Activated naive CD4-positive, alpha-beta T cell treated with anti-CD3 and anti-CD28 coated beads for 36 hours (primary cell): ENCODE results near the gene CPA1. TPM values are rescaled to one million over a fixed set of nuclear protein-coding genes. Genes with fewer than 3 reads are reported as not detected.

Source experiments
- CTCF ChIA-PET: fragments of 350-600 bp; sonication (Branson Sonifier 250); formaldehyde crosslinking; loops from one replicate; lab custom pipeline; 2021; ENCODE audit warnings: antibody characterized with exemption; lab: Charles Lee
- DNase-seq: peaks from one replicate; pipeline ENCODE4 v3.0.0-alpha.2; 2020
- H3K27ac Mint-ChIP-seq: one replicate; pipeline ENCODE4 v1.8.0; 2021; ENCODE audit warnings: mild to moderate bottlenecking, mixed read lengths
- H3K27me3 Mint-ChIP-seq: one replicate; pipeline ENCODE4 v1.8.0; 2021; ENCODE audit warnings: low read depth, mixed read lengths
- H3K36me3 Mint-ChIP-seq: one replicate; pipeline ENCODE4 v1.8.0; 2021; ENCODE audit warnings: low read depth, mixed read lengths
- H3K4me1 Mint-ChIP-seq: one replicate; pipeline ENCODE4 v1.8.0; 2021; ENCODE audit warnings: low read depth, mixed read lengths
- H3K4me3 Mint-ChIP-seq: one replicate; pipeline ENCODE4 v1.8.0; 2021; ENCODE audit warnings: mild to moderate bottlenecking, moderate library complexity, mixed read lengths
- H3K9me3 Mint-ChIP-seq: one replicate; pipeline ENCODE4 v1.8.0; 2021; ENCODE audit warnings: mixed read lengths
- intact Hi-C: fragments of 100-400 bp; cut with micrococcal nuclease; formaldehyde crosslinking; loops from one replicate; pipeline ENCODE4 v1.15.1; 2023
- total RNA-seq, 2 experiments: library from RNA; stranded (reverse); gene quantifications; one replicate each; pipeline ENCODE4 v1.2.3, GENCODE V29; 2021

CPA1 gene
- total RNA-seq, 2 experiments from 2014 or later: not detected

GRCh38 chr7:130381468-130382312 lies 1.4 kb downstream of the CPA1 start:
- Mint-ChIP-seq H3K9me3 (peaks cover 4% of the 10 kb centered on the region), H3K27ac (no peak overlapping the region), H3K36me3 (no peaks in the 10 kb centered on the region), H3K4me3 (no peak overlapping the region), H3K4me1 (no peaks in the 10 kb centered on the region), H3K27me3 (no peaks in the 10 kb centered on the region)
- DNase-seq: no peak
- intact Hi-C loops: no loop called here
- CTCF ChIA-PET: no interaction called here

GRCh38 chr7:130383187-130383980 lies 3.1 kb downstream of the CPA1 start:
- H3K4me3 Mint-ChIP-seq: no peak overlapping the region
- H3K9me3 Mint-ChIP-seq: no peaks in the 10 kb centered on the region
- no peak overlapping the region for H3K27ac Mint-ChIP-seq
- H3K36me3 Mint-ChIP-seq: no peaks in the 10 kb centered on the region
- intact Hi-C loops: no loop called here
- no peaks in the 10 kb centered on the region for H3K4me1 Mint-ChIP-seq
- CTCF ChIA-PET: interaction anchor here (0.6 kb wide), 1 partner anchor 143 kb away, joined by 8 read pairs; no protein-coding TSS in a partner anchor
- no peaks in the 10 kb centered on the region for H3K27me3 Mint-ChIP-seq
- no peak for DNase-seq

GRCh38 chr7:130384371-130384801 lies 4.1 kb downstream of the CPA1 start:
- Mint-ChIP-seq H3K4me1 (no peaks in the 10 kb centered on the region), H3K9me3 (peaks cover 2% of the 10 kb centered on the region), H3K27ac (no peak overlapping the region), H3K36me3 (no peaks in the 10 kb centered on the region), H3K27me3 (no peaks in the 10 kb centered on the region), H3K4me3 (no peak overlapping the region)
- no peak for DNase-seq
- intact Hi-C loops: no loop called here
- CTCF ChIA-PET: no interaction called here

- CTCF ChIA-PET: no interaction called here
- intact Hi-C loops: no loop called here
- peaks cover 2% of the 10 kb centered on the region for H3K9me3 Mint-ChIP-seq
- H3K36me3 Mint-ChIP-seq: no peaks in the 10 kb centered on the region
- H3K27ac Mint-ChIP-seq: no peak overlapping the region
- no peak overlapping the region for H3K4me3 Mint-ChIP-seq
- no peaks in the 10 kb centered on the region for H3K27me3 Mint-ChIP-seq
- no peaks in the 10 kb centered on the region for H3K4me1 Mint-ChIP-seq
- DNase-seq: no peak
Observed at GRCh38 chr7:130384841-130385599, 4.7 kb downstream of the CPA1 start.

GRCh38 chr7:130385600-130386066 lies 5.3 kb downstream of the CPA1 start:
- Mint-ChIP-seq H3K36me3 (no peaks in the 10 kb centered on the region), H3K4me3 (no peak overlapping the region), H3K27me3 (no peaks in the 10 kb centered on the region), H3K9me3 (peaks cover 2% of the 10 kb centered on the region), H3K4me1 (no peaks in the 10 kb centered on the region), H3K27ac (no peak overlapping the region)
- intact Hi-C loops: no loop called here
- DNase-seq: no peak
- CTCF ChIA-PET: no interaction called here

GRCh38 chr7:130386876-130387275 lies 6.6 kb downstream of the CPA1 start:
- Mint-ChIP-seq H3K27me3 (no peaks in the 10 kb centered on the region), H3K36me3 (no peaks in the 10 kb centered on the region), H3K4me3 (no peak overlapping the region), H3K27ac (no peak overlapping the region), H3K4me1 (no peaks in the 10 kb centered on the region), H3K9me3 (peaks cover 2% of the 10 kb centered on the region)
- CTCF ChIA-PET: no interaction called here
- DNase-seq: no peak
- intact Hi-C loops: no loop called here

- H3K4me1 Mint-ChIP-seq: no peaks in the 10 kb centered on the region
- CTCF ChIA-PET: no interaction called here
- no peak overlapping the region for H3K4me3 Mint-ChIP-seq
- H3K36me3 Mint-ChIP-seq: no peaks in the 10 kb centered on the region
- intact Hi-C loops: no loop called here
- peaks cover 2% of the 10 kb centered on the region for H3K9me3 Mint-ChIP-seq
- no peak overlapping the region for H3K27ac Mint-ChIP-seq
- no peaks in the 10 kb centered on the region for H3K27me3 Mint-ChIP-seq
- DNase-seq: no peak
Observed at GRCh38 chr7:130387306-130387627, 7.0 kb downstream of the CPA1 start.

GRCh38 chr7:130387628-130388403 lies 7.5 kb downstream of the CPA1 start:
- Mint-ChIP-seq H3K27ac (no peak overlapping the region), H3K9me3 (peaks cover 2% of the 10 kb centered on the region), H3K4me1 (no peaks in the 10 kb centered on the region), H3K27me3 (no peaks in the 10 kb centered on the region), H3K36me3 (no peaks in the 10 kb centered on the region), H3K4me3 (no peak overlapping the region)
- CTCF ChIA-PET: no interaction called here
- intact Hi-C loops: no loop called here
- DNase-seq: no peak

- Mint-ChIP-seq H3K4me3 (no peak overlapping the region), H3K27ac (no peak overlapping the region), H3K36me3 (no peaks in the 10 kb centered on the region), H3K9me3 (peaks cover 2% of the 10 kb centered on the region), H3K27me3 (no peaks in the 10 kb centered on the region), H3K4me1 (peaks cover 2% of the 10 kb centered on the region)
- no peak for DNase-seq
- intact Hi-C loops: no loop called here
- CTCF ChIA-PET: no interaction called here
Observed at GRCh38 chr7:130388671-130389070, 8.4 kb downstream of the CPA1 start.

GRCh38 chr7:130390486-130390885 lies 10.2 kb downstream of the CPA1 start:
- H3K9me3 Mint-ChIP-seq: peaks cover 2% of the 10 kb centered on the region
- no peaks in the 10 kb centered on the region for H3K36me3 Mint-ChIP-seq
- H3K4me3 Mint-ChIP-seq: no peak overlapping the region
- no peak for DNase-seq
- H3K27ac Mint-ChIP-seq: no peak overlapping the region
- no peaks in the 10 kb centered on the region for H3K27me3 Mint-ChIP-seq
- peaks cover 18% of the 10 kb centered on the region for H3K4me1 Mint-ChIP-seq
- intact Hi-C loops: loop anchor here (5.0 kb wide), 2 partner anchors 52 to 97 kb away; partner anchors contain the start of gene CEP41
- CTCF ChIA-PET: no interaction called here

- CTCF ChIA-PET: no interaction called here
- H3K27me3 Mint-ChIP-seq: no peaks in the 10 kb centered on the region
- H3K4me3 Mint-ChIP-seq: no peak overlapping the region
- H3K4me1 Mint-ChIP-seq: peaks cover 20% of the 10 kb centered on the region
- no peak overlapping the region for H3K27ac Mint-ChIP-seq
- H3K9me3 Mint-ChIP-seq: peaks cover 2% of the 10 kb centered on the region
- peaks cover 1% of the 10 kb centered on the region for H3K36me3 Mint-ChIP-seq
- intact Hi-C loops: loop anchor here (5.0 kb wide), 2 partner anchors 49 to 94 kb away; partner anchors contain the start of gene CEP41
- no peak for DNase-seq
Observed at GRCh38 chr7:130393101-130393561, 12.8 kb downstream of the CPA1 start.
